Measurements from ENCODE around the gene HSPG2. TPM values are rescaled to one million over a fixed set of nuclear protein-coding genes. Genes with fewer than 3 reads are reported as not detected.

Gene HSPG2
- total RNA-seq, 2 experiments from 2014 or later: 1.6 to 4.7 TPM

GRCh38 chr1:21941370-21941769, 4.3 kb upstream of the HSPG2 start:
- BruUV-seq (replicated peaks): no TSS peak
- ChIA-PET CTCF (ENCODE audit: unreplicated experiment) (no interaction called here), POLR2A (no interaction called here)
- H2AFZ ChIP-seq (ENCODE audit: low read length): no peak overlapping the region
- DNase-seq (ENCODE audit: low spot score): no peak
- H3K4me2 ChIP-seq (ENCODE audit: low read length): no peak overlapping the region
- no peak overlapping the region for H3K4me3 ChIP-seq (ENCODE audit: low read depth, low read length, poor library complexity, severe bottlenecking)
- peaks cover 5% of the 10 kb centered on the region for H3K4me1 ChIP-seq (ENCODE audit: insufficient read depth, low read length, poor library complexity, severe bottlenecking)
- no peak overlapping the region for H3K27ac ChIP-seq (ENCODE audit: low read depth, low read length, poor library complexity, severe bottlenecking)
- intact Hi-C loops (cut with micrococcal nuclease; ENCODE audit: unreplicated experiment): no loop called here
- no peak for TF ChIP-seq EZH2phosphoT487 (IDR thresholded peaks at IDR 0.05; ENCODE audit: borderline replicate concordance, low read depth, low read length)
- TF ChIP-seq CTCF (conservative IDR thresholded peaks at IDR 0.05; ENCODE audit: low read length): no peak
- H3K9me3 ChIP-seq (ENCODE audit: low read length): no peaks in the 10 kb centered on the region
- no peaks in the 10 kb centered on the region for H3K36me3 ChIP-seq (ENCODE audit: insufficient read depth, low read length)
- no peaks in the 10 kb centered on the region for H3K79me2 ChIP-seq (ENCODE audit: insufficient read depth, low read depth, low read length)
- no peaks in the 10 kb centered on the region for H4K20me1 ChIP-seq (ENCODE audit: insufficient read depth, low read length)
- H3K9me2 ChIP-seq (ENCODE audit: insufficient read depth, low read length): no peaks in the 10 kb centered on the region

DNA sequence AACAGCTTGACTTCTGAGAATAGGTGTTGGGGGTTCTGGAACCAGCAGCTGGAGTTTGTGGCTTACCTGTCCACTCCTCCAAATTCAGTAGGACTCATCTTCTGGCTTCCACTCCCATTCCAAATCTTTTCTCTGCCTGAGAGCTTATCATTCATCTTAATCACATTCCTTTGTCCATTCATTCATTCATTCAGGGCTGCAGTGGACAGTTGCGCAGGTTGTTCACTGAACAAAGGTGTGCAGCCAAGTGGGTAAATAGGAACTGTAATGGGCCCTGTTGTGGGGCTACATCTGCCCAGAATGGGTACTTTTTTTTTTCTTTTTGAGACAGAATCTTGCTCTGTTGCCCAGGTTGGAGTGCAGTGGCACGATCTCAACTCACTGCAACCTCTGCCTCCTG, 3.4 kb upstream of the HSPG2 start:
- Histone ChIP-seq H3K9me3 (ENCODE audit: low read length) (no peaks in the 10 kb centered on the region), H4K20me1 (ENCODE audit: insufficient read depth, low read length) (no peaks in the 10 kb centered on the region), H3K27ac (ENCODE audit: low read depth, low read length, poor library complexity, severe bottlenecking) (no peak overlapping the region), H3K36me3 (ENCODE audit: insufficient read depth, low read length) (no peaks in the 10 kb centered on the region), H3K9me2 (ENCODE audit: insufficient read depth, low read length) (no peaks in the 10 kb centered on the region), H3K4me1 (ENCODE audit: insufficient read depth, low read length, poor library complexity, severe bottlenecking) (peaks cover 5% of the 10 kb centered on the region), H3K79me2 (ENCODE audit: insufficient read depth, low read depth, low read length) (no peaks in the 10 kb centered on the region), H3K4me3 (ENCODE audit: low read depth, low read length, poor library complexity, severe bottlenecking) (no peak overlapping the region), H2AFZ (ENCODE audit: low read length) (no peak overlapping the region), H3K4me2 (ENCODE audit: low read length) (no peak overlapping the region)
- CTCF ChIA-PET (ENCODE audit: unreplicated experiment): no interaction called here
- no peak for DNase-seq (ENCODE audit: low spot score)
- intact Hi-C loops (cut with micrococcal nuclease; ENCODE audit: unreplicated experiment): no loop called here
- POLR2A ChIA-PET: no interaction called here
- TF ChIP-seq CTCF (conservative IDR thresholded peaks at IDR 0.05; ENCODE audit: low read length) (no peak), EZH2phosphoT487 (IDR thresholded peaks at IDR 0.05; ENCODE audit: borderline replicate concordance, low read depth, low read length) (no peak)
- BruUV-seq (replicated peaks): no TSS peak

DNA sequence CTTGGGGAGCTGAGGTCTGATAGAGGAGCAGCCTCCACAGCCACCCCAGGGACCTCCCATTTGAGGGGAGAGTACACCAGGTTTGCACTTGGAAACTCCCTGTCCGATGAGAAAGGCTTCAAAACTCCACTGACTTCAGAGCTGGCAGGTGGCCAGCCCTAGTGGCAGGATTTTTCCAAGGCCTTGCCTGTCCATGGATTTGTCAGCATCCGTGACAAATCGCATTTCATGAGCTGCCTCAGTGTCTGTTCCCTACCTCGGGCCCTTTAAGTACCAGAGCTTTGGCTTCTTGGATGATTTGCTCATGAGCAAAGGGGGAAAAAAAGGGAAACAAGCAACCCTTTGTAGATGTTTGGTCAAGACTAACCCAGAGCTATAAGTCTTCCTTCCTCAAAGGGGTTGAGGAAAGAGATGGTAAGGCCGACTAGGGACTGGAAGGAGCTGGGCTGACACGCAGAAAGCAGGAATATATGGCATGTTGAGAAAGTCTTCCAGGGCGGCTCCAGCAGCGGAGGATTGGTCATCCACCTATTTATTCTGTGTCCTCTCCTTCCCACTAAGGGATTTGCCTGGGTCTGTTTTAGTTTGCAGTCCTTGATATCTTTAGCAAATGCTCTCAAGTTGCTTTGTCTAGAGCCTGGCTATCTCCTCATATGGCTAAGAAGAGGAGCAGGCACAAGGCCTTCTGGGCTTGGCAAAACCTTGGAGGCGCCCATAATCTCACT, 2.7 kb upstream of the HSPG2 start:
- Histone ChIP-seq H3K9me2 (ENCODE audit: insufficient read depth, low read length) (no peaks in the 10 kb centered on the region), H4K20me1 (ENCODE audit: insufficient read depth, low read length) (no peaks in the 10 kb centered on the region), H3K79me2 (ENCODE audit: insufficient read depth, low read depth, low read length) (no peaks in the 10 kb centered on the region), H3K27ac (ENCODE audit: low read depth, low read length, poor library complexity, severe bottlenecking) (no peak overlapping the region), H3K4me1 (ENCODE audit: insufficient read depth, low read length, poor library complexity, severe bottlenecking) (peaks cover 5% of the 10 kb centered on the region), H3K4me3 (ENCODE audit: low read depth, low read length, poor library complexity, severe bottlenecking) (no peak overlapping the region), H3K36me3 (ENCODE audit: insufficient read depth, low read length) (no peaks in the 10 kb centered on the region), H3K9me3 (ENCODE audit: low read length) (no peaks in the 10 kb centered on the region), H3K4me2 (ENCODE audit: low read length) (no peak overlapping the region), H2AFZ (ENCODE audit: low read length) (no peak overlapping the region)
- TF ChIP-seq EZH2phosphoT487 (IDR thresholded peaks at IDR 0.05; ENCODE audit: borderline replicate concordance, low read depth, low read length) (no peak), CTCF (conservative IDR thresholded peaks at IDR 0.05; ENCODE audit: low read length) (no peak)
- intact Hi-C loops (cut with micrococcal nuclease; ENCODE audit: unreplicated experiment): no loop called here
- POLR2A ChIA-PET: no interaction called here
- no peak for DNase-seq (ENCODE audit: low spot score)
- BruUV-seq (replicated peaks): no TSS peak
- CTCF ChIA-PET (ENCODE audit: unreplicated experiment): no interaction called here
